Mesendoderm (in vitro differentiated cells): ENCODE measurements around the gene CMTM7.

Experiments used
- DNase-seq: peaks from one replicate; pipeline ENCODE4 v3.0.0; 2013
- H2AK5ac ChIP-seq: 2 replicates; pipeline ENCODE4 v1.6.1; 2013; ENCODE audit warnings: low read length, inconsistent platforms
- H2BK120ac ChIP-seq: 2 replicates; pipeline ENCODE4 v1.6.1; 2013; ENCODE audit warnings: low read depth, mild to moderate bottlenecking, low read length, moderate library complexity, mixed read lengths
- H2BK15ac ChIP-seq: replicated peaks from 2 replicates; pipeline ENCODE4 v1.6.1; 2013; ENCODE audit warnings: low read depth, mild to moderate bottlenecking, moderate library complexity
- H2BK5ac ChIP-seq: 2 replicates; pipeline ENCODE4 v1.6.1; 2013; ENCODE audit warnings: low read length, inconsistent platforms
- H3K18ac ChIP-seq: 2 replicates; pipeline ENCODE4 v1.6.1; 2013; ENCODE audit warnings: mild to moderate bottlenecking, low read length, mixed read lengths
- H3K23ac ChIP-seq: one replicate; pipeline ENCODE4 v1.6.1; 2013; ENCODE audit warnings: low read length
- H3K27ac ChIP-seq: 2 replicates; pipeline ENCODE4 v1.5.1; 2013; ENCODE audit warnings: low read depth, mild to moderate bottlenecking, inconsistent platforms, low read length, moderate library complexity
- H3K27me3 ChIP-seq: 2 replicates; pipeline ENCODE4 v1.6.1; 2013; ENCODE audit warnings: low read length, control low read depth, mild to moderate bottlenecking, inconsistent platforms; ENCODE audit not compliant: insufficient read depth, poor library complexity
- H3K36me3 ChIP-seq: 2 replicates; pipeline ENCODE4 v1.6.1; 2013; ENCODE audit warnings: low read length, inconsistent platforms; ENCODE audit not compliant: control insufficient read depth, insufficient read depth
- H3K4ac ChIP-seq: one replicate; pipeline ENCODE4 v1.6.1; 2013; ENCODE audit warnings: low read depth, mild to moderate bottlenecking, low read length, moderate library complexity
- H3K4me1 ChIP-seq: 2 replicates; pipeline ENCODE4 v1.6.1; 2013; ENCODE audit warnings: low read depth, low read length, inconsistent platforms; ENCODE audit not compliant: control insufficient read depth
- H3K4me2 ChIP-seq: 2 replicates; pipeline ENCODE4 v1.6.1; 2013; ENCODE audit warnings: low read length
- H3K4me3 ChIP-seq: 2 replicates; pipeline ENCODE4 v1.5.1; 2013; ENCODE audit warnings: mild to moderate bottlenecking, low read length
- H3K56ac ChIP-seq: one replicate; pipeline ENCODE4 v1.6.1; 2013; ENCODE audit warnings: low read length
- H3K79me1 ChIP-seq: 2 replicates; pipeline ENCODE4 v1.6.1; 2013; ENCODE audit warnings: low read length, inconsistent platforms
- H3K79me2 ChIP-seq: 2 replicates; pipeline ENCODE4 v1.6.1; 2013; ENCODE audit warnings: mild to moderate bottlenecking, low read length; ENCODE audit not compliant: control insufficient read depth, insufficient read depth
- H3K9ac ChIP-seq: 2 replicates; pipeline ENCODE4 v1.6.1; 2013; ENCODE audit warnings: low read length, inconsistent platforms
- H4K5ac ChIP-seq: one replicate; pipeline ENCODE4 v1.6.1; 2013; ENCODE audit warnings: low read length
- H4K8ac ChIP-seq: one replicate; pipeline ENCODE4 v1.6.1; 2013; ENCODE audit warnings: low read depth, mild to moderate bottlenecking, control low read depth, low read length, moderate library complexity
- WGBS: extraction: QIAGEN DNeasy Blood & Tissue Kit; methylation state at CpG from one replicate; pipeline ENCODE4 v1.1.7; 2013; ENCODE audit warnings: low lambda C conversion rate, missing lambda C conversion rate; ENCODE audit not compliant: insufficient coverage; ENCODE audit errors: extremely low coverage; 5-methylcytosine and 5-hydroxymethylcytosine counted together

The CMTM7 gene

DNA sequence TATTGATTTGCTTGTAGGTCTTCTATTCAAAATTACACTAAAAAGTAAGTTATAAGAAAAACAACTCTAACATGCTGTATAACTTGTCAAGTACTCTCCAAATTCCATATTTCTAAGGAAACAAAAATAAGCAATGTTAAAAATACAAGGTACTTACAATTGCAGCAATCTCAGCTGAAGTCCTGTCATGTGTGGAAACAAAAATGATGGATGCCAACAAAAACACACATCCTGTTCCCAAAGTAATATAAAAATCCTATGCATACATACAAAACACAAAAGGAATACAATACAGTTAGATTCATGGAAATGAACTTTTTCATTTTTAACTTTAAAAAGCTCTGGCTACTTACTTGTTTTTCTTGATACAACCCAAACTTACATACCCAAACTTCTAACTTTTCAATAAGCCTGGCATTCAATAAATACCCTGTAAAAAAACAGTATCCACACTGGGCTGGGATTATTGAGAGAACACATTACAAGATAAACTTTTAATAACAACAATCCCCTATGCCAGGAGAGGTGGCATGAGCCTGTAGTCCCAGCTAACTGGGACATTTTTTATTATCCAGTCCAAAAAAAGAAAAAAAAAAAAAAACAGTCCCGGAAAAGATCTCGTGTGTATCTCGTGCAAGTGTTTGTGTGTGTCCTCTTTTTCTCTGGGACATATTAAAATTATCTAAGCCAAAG, 96.3 kb downstream of the CMTM7 start:
- Histone ChIP-seq H2BK120ac (no peak overlapping the region), H2BK5ac (no peak overlapping the region), H3K4me2 (no peak overlapping the region), H3K79me1 (no peaks in the 10 kb centered on the region), H3K79me2 (peaks cover 2% of the 10 kb centered on the region), H3K36me3 (no peaks in the 10 kb centered on the region), H2BK15ac (no peak overlapping the region), H3K23ac (no peak overlapping the region), H4K5ac (no peak overlapping the region), H3K56ac (no peak overlapping the region), H3K4me1 (no peaks in the 10 kb centered on the region), H3K27me3 (no peaks in the 10 kb centered on the region), H3K4me3 (no peak overlapping the region), H3K18ac (no peak overlapping the region), H3K9ac (no peak overlapping the region), H2AK5ac (no peak overlapping the region), H3K27ac (no peak overlapping the region), H4K8ac (no peak overlapping the region), H3K4ac (no peak overlapping the region)
- no peak for DNase-seq
- no CpG with 5 or more reads among the region's 3 CpGs for WGBS

DNA sequence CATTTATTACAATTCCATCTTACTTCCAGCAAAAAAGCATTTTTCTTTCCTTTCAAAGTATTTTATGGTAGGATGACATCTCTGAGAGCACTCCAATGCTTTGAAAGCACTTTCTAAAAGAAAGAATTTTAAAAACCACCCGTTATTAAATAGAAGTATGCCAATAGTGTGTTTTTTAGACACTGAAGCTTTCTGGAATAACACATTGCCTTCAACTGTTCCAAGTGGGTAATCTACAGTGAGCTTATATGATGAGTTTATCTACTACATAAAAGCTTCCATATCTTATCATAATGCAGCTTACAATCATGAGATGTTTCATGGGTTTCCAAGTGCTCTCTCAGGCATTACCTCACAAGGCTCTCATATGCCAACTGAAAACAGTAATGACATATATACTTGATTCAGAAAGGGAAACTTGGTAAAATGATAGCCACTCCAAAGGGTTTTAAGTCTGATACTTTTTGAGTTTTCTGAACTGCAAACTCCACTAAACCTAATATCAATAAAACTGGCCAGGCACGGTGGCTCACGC, 96.9 kb downstream of the CMTM7 start:
- Histone ChIP-seq H2AK5ac (no peak overlapping the region), H3K79me1 (peaks cover 4% of the 10 kb centered on the region), H2BK15ac (no peak overlapping the region), H2BK5ac (no peak overlapping the region), H3K4ac (no peak overlapping the region), H3K4me1 (peaks cover 5% of the 10 kb centered on the region), H3K79me2 (peaks cover 2% of the 10 kb centered on the region), H3K27ac (no peak overlapping the region), H3K23ac (no peak overlapping the region), H3K4me2 (no peak overlapping the region), H3K56ac (no peak overlapping the region), H3K4me3 (no peak overlapping the region), H3K9ac (no peak overlapping the region), H3K36me3 (no peaks in the 10 kb centered on the region), H4K5ac (no peak overlapping the region), H3K27me3 (no peaks in the 10 kb centered on the region), H3K18ac (no peak overlapping the region), H4K8ac (no peak overlapping the region), H2BK120ac (no peak overlapping the region)
- no CpG with 5 or more reads among the region's 3 CpGs for WGBS
- DNase-seq = no peak

DNA sequence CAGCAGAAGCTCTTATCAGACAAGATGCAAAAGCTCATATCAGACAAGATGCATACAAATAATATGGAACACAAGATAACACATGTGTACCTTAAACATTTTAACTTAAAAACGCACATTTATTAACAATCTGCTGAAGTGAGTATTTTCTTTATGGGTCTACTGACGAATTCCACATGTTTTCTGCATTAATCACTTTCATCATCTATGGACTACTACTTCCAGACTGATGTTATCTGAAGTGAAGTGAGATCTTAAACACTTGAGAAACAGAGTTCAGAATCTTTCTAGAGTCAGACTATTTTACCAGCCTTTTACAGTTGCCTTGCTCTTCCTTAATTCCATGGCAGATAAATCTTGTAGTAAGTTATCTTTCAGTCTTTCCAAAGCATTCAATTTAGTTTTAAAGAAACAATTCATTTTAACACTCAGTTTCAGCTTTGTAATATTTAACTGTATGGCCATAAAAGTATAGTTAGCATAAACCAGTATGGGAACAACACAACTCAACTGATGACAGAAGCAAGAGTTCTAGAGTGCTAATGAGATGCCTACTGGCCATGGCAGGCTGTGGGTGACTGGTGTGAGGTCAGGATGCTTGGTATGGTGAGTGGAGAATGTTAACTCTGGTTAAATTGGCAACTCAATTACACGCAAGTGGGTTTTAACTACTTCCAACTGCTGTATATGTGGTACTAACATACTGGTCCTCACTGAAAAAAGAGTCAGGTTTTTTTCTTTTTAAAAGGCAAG, 101.2 kb downstream of the CMTM7 start:
- no peak for DNase-seq
- Histone ChIP-seq H2BK120ac (no peak overlapping the region), H3K56ac (no peak overlapping the region), H3K4me2 (no peak overlapping the region), H3K79me2 (peaks cover 10% of the 10 kb centered on the region), H3K27ac (no peak overlapping the region), H4K8ac (no peak overlapping the region), H3K79me1 (peaks cover 11% of the 10 kb centered on the region), H2AK5ac (no peak overlapping the region), H3K36me3 (no peaks in the 10 kb centered on the region), H3K23ac (no peak overlapping the region), H4K5ac (no peak overlapping the region), H3K18ac (no peak overlapping the region), H3K9ac (no peak overlapping the region), H2BK15ac (no peak overlapping the region), H2BK5ac (no peak overlapping the region), H3K27me3 (no peaks in the 10 kb centered on the region), H3K4me3 (no peak overlapping the region), H3K4ac (no peak overlapping the region), H3K4me1 (peaks cover 9% of the 10 kb centered on the region)
- WGBS = no CpG with 5 or more reads among the region's 3 CpGs

DNA sequence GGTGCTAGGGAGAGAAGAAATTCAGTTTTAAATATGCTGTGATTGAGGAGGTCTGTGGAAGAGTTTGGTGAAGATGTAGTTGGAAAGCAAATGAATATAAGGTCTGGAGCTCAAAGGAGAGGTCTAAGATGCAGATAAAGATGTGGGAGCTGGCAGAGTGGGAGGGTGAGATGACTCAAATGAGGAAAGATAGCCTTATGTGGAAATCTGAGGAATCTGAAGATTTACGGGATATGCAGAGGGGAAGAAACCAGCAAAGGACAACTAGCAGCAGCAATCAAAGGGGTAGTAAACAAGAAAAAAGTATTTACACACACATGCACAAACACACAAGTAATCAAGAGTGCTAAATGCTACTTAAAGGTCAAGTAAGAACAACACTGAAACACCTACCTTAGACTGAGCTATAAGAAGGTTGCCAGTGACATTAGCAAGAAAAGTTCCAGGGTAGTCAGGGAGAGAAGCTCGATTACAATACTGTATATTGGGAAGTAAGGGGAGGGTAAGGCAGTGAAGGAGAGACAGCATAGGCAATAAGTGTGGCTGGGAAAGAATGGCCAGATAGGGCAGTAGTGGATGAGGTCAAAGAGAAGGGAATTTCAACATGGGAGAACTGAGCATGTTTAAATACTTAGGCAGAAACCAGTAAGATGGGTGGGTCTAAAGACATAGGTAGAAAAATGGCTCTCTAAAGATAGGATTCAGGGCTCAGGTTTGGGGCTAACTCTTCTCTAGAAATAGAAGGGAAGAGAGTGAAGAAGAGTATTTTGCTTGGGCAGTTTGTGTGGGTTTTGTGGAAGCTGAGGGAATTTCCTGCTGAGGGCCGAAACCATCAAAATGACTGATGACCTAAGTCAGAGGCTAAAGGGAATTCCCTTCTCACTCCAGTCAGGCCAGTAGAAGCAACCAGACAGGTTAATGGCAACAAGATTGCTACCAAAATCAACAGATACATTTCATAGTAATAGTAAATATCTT, 102.1 kb downstream of the CMTM7 start:
- Histone ChIP-seq H3K4me3 (no peak overlapping the region), H3K36me3 (no peaks in the 10 kb centered on the region), H3K79me2 (peaks cover 10% of the 10 kb centered on the region), H3K4me2 (no peak overlapping the region), H3K79me1 (peaks cover 11% of the 10 kb centered on the region), H3K18ac (no peak overlapping the region), H3K27me3 (no peaks in the 10 kb centered on the region), H2AK5ac (no peak overlapping the region), H4K5ac (no peak overlapping the region), H3K9ac (no peak overlapping the region), H3K4me1 (peaks cover 9% of the 10 kb centered on the region), H3K23ac (no peak overlapping the region), H2BK5ac (no peak overlapping the region), H3K56ac (no peak overlapping the region), H4K8ac (no peak overlapping the region), H2BK120ac (no peak overlapping the region), H3K27ac (no peak overlapping the region), H2BK15ac (no peak overlapping the region), H3K4ac (no peak overlapping the region)
- DNase-seq = no peak
- no CpG with 5 or more reads among the region's 3 CpGs for WGBS

DNA sequence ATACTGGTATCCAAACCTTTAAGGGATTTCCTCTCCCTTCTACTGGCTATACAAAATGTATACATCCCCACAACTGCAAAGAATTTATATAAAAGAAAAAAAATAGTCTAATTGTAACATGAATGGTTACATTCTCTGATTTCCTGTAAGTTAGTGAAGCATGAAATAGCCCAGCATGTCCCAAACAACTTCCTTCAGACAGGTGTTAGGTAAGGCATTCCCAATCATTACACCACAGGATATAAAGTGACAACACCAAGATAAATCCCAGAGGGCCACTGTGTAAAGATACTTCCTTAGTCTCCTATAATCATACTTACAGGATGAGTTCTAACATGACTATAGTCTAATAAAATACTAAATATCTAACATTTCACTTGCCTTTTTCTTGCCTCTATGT, 103.4 kb downstream of the CMTM7 start:
- Histone ChIP-seq H2BK15ac (no peak overlapping the region), H3K36me3 (no peaks in the 10 kb centered on the region), H3K4ac (no peak overlapping the region), H3K27ac (no peak overlapping the region), H2BK5ac (no peak overlapping the region), H3K4me3 (no peak overlapping the region), H3K9ac (no peak overlapping the region), H4K5ac (no peak overlapping the region), H2AK5ac (no peak overlapping the region), H3K79me1 (peaks cover 11% of the 10 kb centered on the region), H3K18ac (no peak overlapping the region), H3K4me2 (no peak overlapping the region), H4K8ac (no peak overlapping the region), H3K4me1 (peaks cover 9% of the 10 kb centered on the region), H2BK120ac (no peak overlapping the region), H3K27me3 (no peaks in the 10 kb centered on the region), H3K56ac (no peak overlapping the region), H3K23ac (no peak overlapping the region), H3K79me2 (peaks cover 12% of the 10 kb centered on the region)
- peak; percentile 37 for DNase-seq
